Uterus (tissue), 4 donors: ENCODE data around the gene WDR7. TPM values are rescaled to one million over a fixed set of nuclear protein-coding genes. Genes with fewer than 3 reads are reported as not detected.

Source experiments
- DNase-seq, 2 donors: peaks; one replicate each; pipeline ENCODE4 v3.0.0-alpha.2; 2019 to 2020
- H3K27ac ChIP-seq, 2 donors: fragments of 200-600 bp; sonication (generic); 1 replicate in 1 of 2; 2 replicates in 1 of 2; pipeline ENCODE4 v1.5.1; 2016 to 2018
- H3K27me3 ChIP-seq, 2 donors: fragments of 200-600 bp; sonication (generic); one replicate each; pipeline ENCODE4 v1.5.1; 2018 to 2019; ENCODE audit warnings: control low read depth in 1 of 2
- H3K36me3 ChIP-seq, 2 donors: fragments of 200-600 bp; sonication (generic); one replicate each; pipeline ENCODE4 v1.5.1; 2019; ENCODE audit warnings: control low read depth in 1 of 2
- H3K4me1 ChIP-seq, 2 donors: fragments of 200-600 bp; sonication (generic); one replicate each; pipeline ENCODE4 v1.5.1; 2018 to 2019; ENCODE audit warnings: control low read depth in 1 of 2
- H3K4me3 ChIP-seq, 2 donors: fragments of 200-600 bp; sonication (generic); 1 replicate in 1 of 2; 2 replicates in 1 of 2; pipeline ENCODE4 v1.5.1; 2018 to 2019; ENCODE audit warnings: mild to moderate bottlenecking in 1 of 2
- H3K9me3 ChIP-seq, 2 donors: fragments of 200-600 bp; sonication (generic); one replicate each; pipeline ENCODE4 v1.5.1; 2019; ENCODE audit warnings: control low read depth in 1 of 2
- POLR2A ChIP-seq, 2 donors: fragments of 450-650 bp; IDR thresholded peaks; one replicate each; pipeline ENCODE4 v1.6.1; 2016; ENCODE audit warnings: antibody characterized with exemption in 2 of 2, mild to moderate bottlenecking in 1 of 2, moderate library complexity in 1 of 2
- intact Hi-C: fragments of 100-400 bp; cut with DNase I; formaldehyde crosslinking; loops from one replicate; pipeline ENCODE4 v1.15.1; 2023; ENCODE audit warnings: low total_unique reads
- total RNA-seq, 4 donors: library from RNA; depleted of rRNA in 3 of 4; stranded (reverse); fragments of >200 nt in 3 of 4; gene quantifications; one replicate each; pipeline versions ENCODE4 v1.1.0 to v1.2.4, GENCODE V29; 2014 to 2023
- TF ChIP-seq, protein P1 (sequence below), 4 experiments: fragments of 200-600 bp in 2 of 4; fragments of 450-650 bp in 2 of 4; sonication (generic) in 2 of 4; IDR thresholded peaks; one replicate each; pipeline ENCODE4 v1.5.1; 2016 to 2019; ENCODE audit warnings: antibody characterized with exemption in 4 of 4, mild to moderate bottlenecking in 2 of 4, moderate library complexity in 1 of 4
- donor health status: DM: yes; HTN: yes; CAD: no.

WDR7 gene
- total RNA-seq, 4 donors from 2014 or later, result 19.2 to 66.2 (median 33.8) TPM

GRCh38 chr18:56910237-56910636 lies 259.1 kb downstream of the WDR7 start:
- Histone ChIP-seq H3K4me3 (no peak overlapping the region), H3K27ac (no peak overlapping the region), H3K36me3 (no peaks in the 10 kb centered on the region), H3K27me3 (no peaks in the 10 kb centered on the region), H3K4me1 (no peaks in the 10 kb centered on the region), H3K9me3 (no peaks in the 10 kb centered on the region)
- DNase-seq, result no peak
- TF ChIP-seq, protein P1, sequence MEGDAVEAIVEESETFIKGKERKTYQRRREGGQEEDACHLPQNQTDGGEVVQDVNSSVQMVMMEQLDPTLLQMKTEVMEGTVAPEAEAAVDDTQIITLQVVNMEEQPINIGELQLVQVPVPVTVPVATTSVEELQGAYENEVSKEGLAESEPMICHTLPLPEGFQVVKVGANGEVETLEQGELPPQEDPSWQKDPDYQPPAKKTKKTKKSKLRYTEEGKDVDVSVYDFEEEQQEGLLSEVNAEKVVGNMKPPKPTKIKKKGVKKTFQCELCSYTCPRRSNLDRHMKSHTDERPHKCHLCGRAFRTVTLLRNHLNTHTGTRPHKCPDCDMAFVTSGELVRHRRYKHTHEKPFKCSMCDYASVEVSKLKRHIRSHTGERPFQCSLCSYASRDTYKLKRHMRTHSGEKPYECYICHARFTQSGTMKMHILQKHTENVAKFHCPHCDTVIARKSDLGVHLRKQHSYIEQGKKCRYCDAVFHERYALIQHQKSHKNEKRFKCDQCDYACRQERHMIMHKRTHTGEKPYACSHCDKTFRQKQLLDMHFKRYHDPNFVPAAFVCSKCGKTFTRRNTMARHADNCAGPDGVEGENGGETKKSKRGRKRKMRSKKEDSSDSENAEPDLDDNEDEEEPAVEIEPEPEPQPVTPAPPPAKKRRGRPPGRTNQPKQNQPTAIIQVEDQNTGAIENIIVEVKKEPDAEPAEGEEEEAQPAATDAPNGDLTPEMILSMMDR (IDR thresholded peaks at IDR 0.05), result no peak
- TF ChIP-seq POLR2A (IDR thresholded peaks at IDR 0.05), result no peak
- intact Hi-C loops, result no loop called here

DNA sequence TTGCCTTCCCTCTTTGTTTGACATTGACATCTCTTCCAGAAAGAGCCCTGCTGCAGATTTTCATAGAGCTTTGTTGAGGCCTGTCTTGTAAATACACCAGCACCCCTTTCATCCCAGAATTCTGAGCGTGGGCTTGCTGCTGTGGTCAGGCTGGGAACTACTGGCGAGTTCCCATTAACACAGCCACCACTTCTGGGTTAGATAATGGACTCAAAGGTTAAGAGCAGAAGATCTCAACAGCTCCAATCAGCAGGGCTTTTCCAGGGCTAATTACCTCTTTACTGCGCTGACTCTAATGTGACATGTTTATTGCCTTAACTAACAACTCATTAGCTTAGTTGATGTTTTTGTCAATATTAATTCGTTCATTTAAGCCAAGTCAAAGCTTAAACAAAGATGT lies 259.8 kb downstream of the WDR7 start:
- Histone ChIP-seq H3K27ac (no peak overlapping the region), H3K36me3 (no peaks in the 10 kb centered on the region), H3K4me3 (no peak overlapping the region), H3K4me1 (no peaks in the 10 kb centered on the region), H3K9me3 (no peaks in the 10 kb centered on the region), H3K27me3 (no peaks in the 10 kb centered on the region)
- TF ChIP-seq, protein P1 (IDR thresholded peaks at IDR 0.05), result no peak
- TF ChIP-seq POLR2A (IDR thresholded peaks at IDR 0.05), result no peak
- no peak for DNase-seq
- intact Hi-C loops, result no loop called here

- H3K27ac ChIP-seq, result no peak overlapping the region
- no peaks in the 10 kb centered on the region for H3K9me3 ChIP-seq
- H3K27me3 ChIP-seq, result no peaks in the 10 kb centered on the region
- TF ChIP-seq, protein P1 (IDR thresholded peaks at IDR 0.05), result no peak
- TF ChIP-seq POLR2A (IDR thresholded peaks at IDR 0.05), result no peak
- H3K36me3 ChIP-seq, result no peaks in the 10 kb centered on the region
- no peak overlapping the region for H3K4me3 ChIP-seq
- DNase-seq, result no peak
- H3K4me1 ChIP-seq, result no peaks in the 10 kb centered on the region
- intact Hi-C loops, result no loop called here
Observed at GRCh38 chr18:56913941-56914340, 262.8 kb downstream of the WDR7 start.

DNA sequence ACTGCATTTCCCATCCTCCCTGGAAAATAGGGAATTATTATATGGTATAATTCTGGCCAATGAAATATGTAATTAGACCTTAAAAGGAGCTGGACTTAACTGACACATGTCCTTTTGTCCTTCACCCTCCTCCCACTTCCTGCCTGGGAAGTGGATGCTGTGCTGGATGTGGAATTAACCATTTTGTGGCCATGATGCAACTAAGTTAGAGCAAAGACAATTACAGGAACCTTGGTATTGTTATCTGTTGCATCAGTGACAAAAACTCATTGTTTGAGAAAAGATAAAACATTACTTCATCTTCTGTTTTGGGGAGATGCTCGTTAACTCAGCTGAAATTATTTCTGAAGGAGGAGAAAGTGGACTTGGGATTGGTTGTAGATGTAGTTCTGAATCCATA lies 268.0 kb downstream of the WDR7 start:
- TF ChIP-seq, protein P1 (IDR thresholded peaks at IDR 0.05), result no peak
- no peak for TF ChIP-seq POLR2A (IDR thresholded peaks at IDR 0.05)
- no peak for DNase-seq

DNA sequence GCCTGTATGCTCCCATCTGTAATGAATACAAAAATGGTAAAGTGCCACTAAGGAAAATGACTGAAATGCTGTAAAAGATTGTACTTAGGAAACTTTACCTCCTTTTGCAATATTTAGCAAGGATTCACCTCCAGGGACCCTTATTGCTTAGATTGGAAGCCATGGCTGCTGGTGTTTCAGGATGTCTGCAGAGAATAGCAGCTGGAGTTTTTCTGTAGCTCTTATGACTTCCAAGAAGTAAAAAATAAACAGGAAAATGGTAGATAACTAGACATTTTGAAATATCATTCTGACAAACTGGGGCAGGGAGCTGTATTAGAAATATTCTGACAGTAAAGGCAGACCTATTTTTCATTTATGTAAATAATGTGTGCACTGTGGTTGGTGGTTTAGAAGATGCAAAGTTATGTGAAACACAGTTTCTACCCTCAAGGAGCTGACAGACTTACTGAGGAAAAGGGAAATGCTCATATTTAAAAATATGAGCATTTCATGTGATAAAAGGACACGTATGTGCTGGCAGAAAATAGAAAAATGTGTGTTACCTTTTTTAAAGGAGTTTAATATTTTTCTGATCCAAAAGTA lies 270.8 kb downstream of the WDR7 start:
- Histone ChIP-seq H3K4me3 (no peak overlapping the region), H3K27me3 (no peaks in the 10 kb centered on the region), H3K27ac (no peak overlapping the region), H3K9me3 (no peaks in the 10 kb centered on the region), H3K36me3 (no peaks in the 10 kb centered on the region), H3K4me1 (no peaks in the 10 kb centered on the region)
- DNase-seq, result no peak
- TF ChIP-seq, protein P1 (IDR thresholded peaks at IDR 0.05), result no peak
- TF ChIP-seq POLR2A (IDR thresholded peaks at IDR 0.05), result no peak
- intact Hi-C loops, result no loop called here

More for the DNA sequence above, 268.0 kb downstream of the WDR7 start:
- no peaks in the 10 kb centered on the region for H3K9me3 ChIP-seq
- intact Hi-C loops, result no loop called here
- H3K4me3 ChIP-seq, result no peak overlapping the region
- no peaks in the 10 kb centered on the region for H3K4me1 ChIP-seq
- H3K27me3 ChIP-seq, result no peaks in the 10 kb centered on the region
- H3K27ac ChIP-seq, result no peak overlapping the region
- H3K36me3 ChIP-seq, result no peaks in the 10 kb centered on the region
